ENCODE data around the gene BORCS5.

DNA sequence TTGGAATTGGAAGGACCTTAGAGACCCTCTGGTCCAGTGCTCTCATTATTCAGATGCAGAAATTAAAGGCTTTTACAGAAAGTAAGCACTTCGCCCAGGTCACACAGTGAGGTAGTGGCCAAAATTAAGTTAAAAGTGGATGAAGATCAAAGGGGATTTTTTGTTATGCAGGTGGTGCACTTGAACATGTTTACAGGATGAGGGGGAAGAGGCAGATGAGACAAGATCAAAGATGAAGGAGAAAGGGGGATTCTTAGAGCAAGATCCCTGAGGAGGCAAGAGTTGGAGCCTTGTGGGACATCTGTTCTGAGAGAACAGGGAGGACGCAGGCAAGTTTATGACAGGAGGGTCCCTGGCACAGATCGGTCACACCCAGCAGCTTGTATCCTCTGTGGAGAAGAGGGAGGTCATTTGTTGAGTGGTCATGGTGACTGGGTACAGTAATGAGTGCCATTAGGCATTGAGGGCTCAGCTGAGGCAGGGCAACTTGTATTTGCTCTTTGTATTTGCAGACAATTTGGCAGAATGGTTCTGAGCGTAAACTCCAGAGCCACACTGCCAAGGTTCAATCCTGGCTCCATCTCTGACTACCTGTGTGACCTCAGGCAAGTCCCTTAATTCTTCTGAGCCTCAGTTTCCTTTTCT, 84.0 kb downstream of the BORCS5 start:
- TF ChIP-seq, protein P1, sequence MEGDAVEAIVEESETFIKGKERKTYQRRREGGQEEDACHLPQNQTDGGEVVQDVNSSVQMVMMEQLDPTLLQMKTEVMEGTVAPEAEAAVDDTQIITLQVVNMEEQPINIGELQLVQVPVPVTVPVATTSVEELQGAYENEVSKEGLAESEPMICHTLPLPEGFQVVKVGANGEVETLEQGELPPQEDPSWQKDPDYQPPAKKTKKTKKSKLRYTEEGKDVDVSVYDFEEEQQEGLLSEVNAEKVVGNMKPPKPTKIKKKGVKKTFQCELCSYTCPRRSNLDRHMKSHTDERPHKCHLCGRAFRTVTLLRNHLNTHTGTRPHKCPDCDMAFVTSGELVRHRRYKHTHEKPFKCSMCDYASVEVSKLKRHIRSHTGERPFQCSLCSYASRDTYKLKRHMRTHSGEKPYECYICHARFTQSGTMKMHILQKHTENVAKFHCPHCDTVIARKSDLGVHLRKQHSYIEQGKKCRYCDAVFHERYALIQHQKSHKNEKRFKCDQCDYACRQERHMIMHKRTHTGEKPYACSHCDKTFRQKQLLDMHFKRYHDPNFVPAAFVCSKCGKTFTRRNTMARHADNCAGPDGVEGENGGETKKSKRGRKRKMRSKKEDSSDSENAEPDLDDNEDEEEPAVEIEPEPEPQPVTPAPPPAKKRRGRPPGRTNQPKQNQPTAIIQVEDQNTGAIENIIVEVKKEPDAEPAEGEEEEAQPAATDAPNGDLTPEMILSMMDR (IDR thresholded peaks at IDR 0.05): no peak
- no peak for TF ChIP-seq POLR2A (IDR thresholded peaks at IDR 0.05)

All from body of pancreas (tissue), 4 donors.